GM19452 (cell line): ENCODE measurements around the gene ARID1A.
A peak's percentile ranks its signal among the peaks of the same experiment; 100 is the strongest.
"Not testable (repeated sequence)": the region's sequence is repeated elsewhere in the genome, so short reads cannot be mapped to it uniquely, and the experiment has no call there.

Experiments
- ATAC-seq: cut with Tn5 transposase; IDR thresholded peaks from one replicate; pipeline ENCODE4 v1.9.1; 2021; ENCODE audit not compliant: unreplicated experiment

Gene ARID1A

DNA sequence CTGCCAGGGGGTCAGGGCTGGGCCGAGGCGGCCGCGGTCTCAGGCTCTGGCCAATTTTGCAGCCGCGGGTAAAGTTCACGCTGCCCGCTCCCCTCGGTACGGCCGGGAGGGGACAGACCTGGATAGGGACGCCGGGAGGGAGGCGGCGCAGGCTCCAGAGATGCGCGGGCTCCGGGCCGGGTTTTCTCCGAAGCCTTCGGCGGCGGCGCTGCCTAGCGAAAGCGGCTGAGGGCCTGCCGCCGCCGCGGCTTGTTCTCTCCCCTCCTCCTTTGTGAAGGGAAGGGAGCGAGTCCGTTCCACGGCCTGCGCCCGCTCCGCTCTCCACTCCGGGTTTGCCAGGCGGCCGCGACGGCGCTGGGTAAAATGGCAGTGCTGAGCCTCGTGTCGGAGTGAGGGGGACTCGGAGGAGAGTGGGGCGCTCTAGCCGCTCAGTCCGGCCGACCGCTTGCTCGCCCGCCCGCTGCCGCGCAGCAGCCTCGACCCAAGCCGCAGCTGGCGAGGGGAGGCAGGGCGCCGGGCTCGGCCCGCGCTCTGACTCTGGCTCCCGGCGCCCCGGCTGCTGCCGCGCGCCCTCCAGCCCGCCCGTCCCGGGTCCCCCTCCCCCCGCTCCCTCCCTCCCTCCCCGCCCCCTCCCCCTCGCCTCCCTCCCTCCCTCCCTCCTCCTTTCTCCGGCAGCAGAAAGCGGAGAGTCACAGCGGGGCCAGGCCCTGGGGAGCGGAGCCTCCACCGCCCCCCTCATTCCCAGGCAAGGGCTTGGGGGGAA lies at the start of gene ARID1A:
Gene ARID1A, plus strand, starts transcription at position 660 of the 763 bp plus-strand sequence. CDS start 389 bp downstream, outside the sequence.
- ATAC-seq, result peak; percentile 47

DNA sequence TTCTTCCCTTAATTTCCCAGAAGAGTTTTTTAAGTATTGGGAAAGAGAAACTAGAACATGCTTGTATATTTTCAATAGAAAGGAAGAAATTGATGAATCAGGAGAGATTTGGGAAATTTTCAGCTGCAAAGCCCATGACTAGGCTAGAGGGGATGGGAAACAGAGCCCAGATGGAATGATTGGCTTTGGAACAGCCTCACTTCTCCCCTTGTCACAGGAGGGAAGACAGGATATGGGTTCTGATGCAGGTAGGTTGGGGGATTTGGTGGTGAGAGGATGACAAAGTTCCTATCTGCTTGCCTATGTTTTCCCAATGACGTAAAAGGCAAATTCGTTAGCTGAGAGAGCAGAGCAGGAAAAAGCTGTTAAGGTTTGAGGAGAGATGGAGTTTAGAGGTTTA lies 31.0 kb upstream of the ARID1A start:
- ATAC-seq, result no peak

DNA sequence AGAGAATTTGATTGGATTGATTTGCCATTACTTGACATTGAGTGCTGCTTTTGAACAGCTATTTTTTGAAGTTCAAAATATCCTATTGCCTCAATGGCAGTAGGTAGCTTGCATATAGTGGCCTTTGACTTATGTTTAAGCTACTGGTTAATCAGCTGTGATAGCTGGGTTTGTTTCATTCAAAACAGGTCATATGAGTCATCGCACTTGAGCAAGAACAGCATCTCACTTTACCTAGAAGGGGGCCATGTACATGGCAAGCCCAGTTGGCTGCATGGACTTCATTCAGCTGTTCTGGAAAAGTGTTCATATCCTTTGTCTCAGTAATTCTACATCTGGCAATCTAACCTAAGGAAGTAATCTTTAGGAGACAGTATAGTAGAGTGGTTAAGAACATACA lies 29.0 kb upstream of the ARID1A start:
- no peak for ATAC-seq

DNA sequence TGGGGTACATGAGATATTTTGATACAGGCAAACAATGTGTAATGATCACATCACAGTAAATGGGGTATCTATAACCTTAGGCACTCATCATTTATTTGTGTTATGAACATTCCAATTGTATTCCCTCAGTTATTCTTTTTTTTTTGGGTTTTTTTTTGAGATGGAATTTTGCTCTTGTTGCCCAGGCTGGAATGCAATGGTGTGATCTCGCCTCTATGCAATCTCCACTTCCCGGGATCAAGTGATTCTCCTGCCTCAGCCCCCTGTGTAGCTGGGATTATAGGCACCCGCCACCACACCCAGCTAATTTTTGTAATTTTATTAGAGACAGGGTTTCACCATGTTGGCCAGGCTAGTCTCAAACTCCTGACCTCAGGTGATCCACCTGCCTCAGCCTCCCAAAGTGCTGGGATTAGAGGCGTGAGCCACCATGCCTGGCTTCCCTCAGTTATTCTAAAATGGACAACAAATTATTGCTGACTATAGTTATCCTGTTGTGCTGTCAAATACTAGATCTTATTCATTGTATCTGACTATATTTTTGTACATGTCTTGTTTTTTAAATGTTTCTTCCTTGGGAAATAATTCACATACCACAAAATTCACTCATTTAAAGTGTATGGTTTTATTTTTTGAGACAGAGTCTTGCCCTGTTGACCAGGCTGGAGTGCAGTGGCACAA lies 27.6 kb upstream of the ARID1A start:
- not testable (repeated sequence) for ATAC-seq

DNA sequence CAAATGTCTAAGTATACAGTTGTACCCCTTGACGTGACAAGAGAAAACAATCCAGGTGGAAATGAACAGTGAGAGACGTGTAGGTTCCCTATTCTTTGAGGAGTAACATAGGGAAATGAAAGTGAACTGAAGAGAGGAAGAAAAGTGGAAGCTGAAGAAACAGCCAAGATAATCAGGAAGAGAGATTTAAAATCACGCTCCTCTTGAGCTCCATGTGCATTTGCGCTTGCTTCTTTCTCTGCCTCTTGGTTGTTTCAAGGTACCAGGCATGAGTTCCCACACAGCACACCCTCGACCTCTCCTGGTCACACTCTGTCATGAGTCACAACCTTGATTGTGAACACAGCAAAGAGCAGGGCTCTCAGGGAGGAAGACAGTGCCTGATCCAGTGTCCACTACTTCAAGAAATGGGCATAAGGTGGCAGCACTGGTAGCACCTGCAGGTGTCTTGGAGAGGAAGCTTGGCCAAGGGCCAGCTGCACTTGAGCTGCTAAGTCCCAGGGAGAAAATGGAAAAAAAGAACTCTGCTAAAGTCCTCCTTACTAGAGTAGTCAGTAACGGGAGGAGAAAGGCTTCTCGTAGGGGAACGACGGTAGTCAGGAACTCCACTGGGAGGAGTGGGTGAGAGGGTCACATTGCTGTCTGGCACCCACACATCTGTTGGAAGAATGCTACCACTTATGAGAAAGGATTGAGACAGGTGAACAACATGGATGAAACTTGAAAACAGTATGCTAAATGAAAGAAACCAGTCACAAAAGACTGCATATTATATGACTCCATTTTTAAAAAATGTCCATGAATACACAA lies 18.3 kb upstream of the ARID1A start:
- ATAC-seq, result no peak

DNA sequence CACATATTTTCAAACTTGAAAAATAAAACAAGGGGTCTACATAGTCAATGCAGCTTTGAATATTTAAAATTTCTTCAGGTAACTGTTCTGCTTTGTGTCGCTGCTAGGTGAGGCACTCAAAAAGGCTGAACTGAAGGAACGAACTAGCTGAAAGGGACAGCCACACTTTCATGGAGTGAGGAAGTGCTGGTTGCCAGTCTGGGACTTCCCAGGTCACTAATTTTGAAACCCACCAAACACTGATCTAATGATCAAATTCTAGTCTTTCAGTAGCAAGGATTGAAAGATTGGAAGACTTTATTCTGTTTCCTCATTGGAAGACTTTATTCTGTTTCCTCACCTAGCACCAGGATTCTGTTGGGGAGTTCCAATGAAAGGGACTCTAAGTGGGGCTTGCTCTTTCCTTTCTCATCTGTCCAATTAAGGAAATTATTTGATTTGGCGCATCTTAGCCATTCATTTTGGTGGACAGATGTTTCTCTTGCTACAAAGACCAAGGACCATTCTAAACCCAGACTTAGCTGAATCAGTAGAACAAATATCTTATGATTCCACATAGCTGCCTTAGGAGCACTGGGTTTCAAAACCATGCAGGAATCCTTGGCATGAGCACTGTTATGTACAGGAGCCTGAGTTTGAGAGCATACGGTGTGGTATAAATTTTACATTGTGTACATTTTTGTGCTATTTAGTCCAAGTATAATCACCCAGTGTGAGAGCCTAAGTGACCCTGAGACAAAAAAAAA lies 10.9 kb upstream of the ARID1A start:
- ATAC-seq, result no peak

DNA sequence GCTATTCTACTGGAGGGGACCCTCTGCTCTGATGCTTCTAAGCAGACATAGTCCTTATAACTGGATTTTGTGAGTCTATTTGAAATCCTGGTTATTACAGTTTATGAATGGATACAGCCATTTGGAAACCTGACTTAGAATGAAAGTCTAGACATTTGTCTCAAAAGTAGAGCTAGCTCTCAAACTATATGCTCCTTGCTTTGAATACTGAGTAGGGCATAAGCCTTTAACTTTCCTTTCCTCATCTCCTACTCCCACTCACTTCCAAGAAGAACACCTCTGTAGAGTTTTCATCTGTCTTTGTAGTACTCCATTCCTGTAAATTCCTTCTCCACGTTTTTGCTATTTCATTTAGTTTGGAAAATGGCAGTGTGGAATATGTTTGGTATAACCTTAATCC lies 9.0 kb upstream of the ARID1A start:
- ATAC-seq, result no peak

DNA sequence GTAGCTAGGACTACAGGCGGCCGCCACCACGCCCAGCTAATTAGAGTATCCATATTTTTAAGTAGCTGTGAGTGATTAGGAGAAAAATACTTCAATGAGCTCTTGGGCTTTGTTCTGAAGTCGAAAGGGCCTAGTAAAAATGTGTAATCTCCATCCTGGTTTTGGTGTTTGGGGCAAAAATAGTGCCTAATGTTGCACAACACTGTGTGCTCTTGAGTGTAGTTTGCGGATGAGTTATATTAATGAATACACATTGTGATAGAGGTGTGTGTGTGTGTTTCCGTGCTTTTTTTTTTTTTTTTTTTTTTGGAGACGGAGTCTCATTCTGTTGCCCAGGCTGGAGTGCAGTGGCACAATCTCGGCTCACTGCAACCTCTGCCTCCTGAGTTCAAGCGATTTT lies 6.3 kb upstream of the ARID1A start:
- no peak for ATAC-seq

DNA sequence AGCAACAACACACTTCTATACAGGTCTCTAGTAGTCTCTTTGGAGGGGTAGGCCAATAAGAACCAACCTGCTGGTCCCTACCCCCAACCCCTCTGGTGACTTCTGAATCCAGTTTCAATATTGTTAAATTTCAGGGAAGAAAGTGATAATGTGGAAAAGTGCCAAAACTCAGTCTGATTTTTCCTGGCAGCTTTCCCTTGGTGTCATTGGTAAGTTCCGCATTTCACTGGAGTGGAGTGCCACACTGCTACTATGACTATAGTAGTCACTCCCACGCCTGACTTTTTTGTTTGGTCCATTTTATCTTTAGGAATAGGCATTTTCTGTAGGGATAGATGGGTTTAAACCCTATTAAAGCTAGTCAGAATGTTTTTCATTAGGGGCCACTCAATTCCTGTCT lies 5.7 kb upstream of the ARID1A start:
- ATAC-seq, result no peak

DNA sequence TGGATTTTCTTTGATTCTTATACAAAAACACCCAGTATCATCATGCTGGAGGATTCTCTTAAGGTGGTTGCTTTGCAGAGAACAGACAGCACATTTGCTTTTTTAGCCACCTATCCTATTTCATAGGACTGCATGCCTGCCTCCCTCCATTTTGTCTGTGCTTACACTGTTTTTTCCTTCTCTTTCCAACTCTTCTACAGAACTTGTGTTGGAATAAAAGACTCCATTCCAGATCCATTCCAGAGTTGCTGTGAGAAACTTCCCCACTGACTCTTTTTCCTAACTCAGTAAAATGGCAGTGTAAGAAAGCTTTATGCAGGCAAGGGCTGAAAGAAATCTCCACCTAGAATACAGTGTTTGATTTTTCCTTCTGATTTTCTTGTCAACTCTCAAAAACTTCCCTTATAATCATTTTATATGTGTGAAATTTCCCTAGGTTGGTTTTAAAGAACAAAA lies 5.2 kb upstream of the ARID1A start:
- no peak for ATAC-seq

DNA sequence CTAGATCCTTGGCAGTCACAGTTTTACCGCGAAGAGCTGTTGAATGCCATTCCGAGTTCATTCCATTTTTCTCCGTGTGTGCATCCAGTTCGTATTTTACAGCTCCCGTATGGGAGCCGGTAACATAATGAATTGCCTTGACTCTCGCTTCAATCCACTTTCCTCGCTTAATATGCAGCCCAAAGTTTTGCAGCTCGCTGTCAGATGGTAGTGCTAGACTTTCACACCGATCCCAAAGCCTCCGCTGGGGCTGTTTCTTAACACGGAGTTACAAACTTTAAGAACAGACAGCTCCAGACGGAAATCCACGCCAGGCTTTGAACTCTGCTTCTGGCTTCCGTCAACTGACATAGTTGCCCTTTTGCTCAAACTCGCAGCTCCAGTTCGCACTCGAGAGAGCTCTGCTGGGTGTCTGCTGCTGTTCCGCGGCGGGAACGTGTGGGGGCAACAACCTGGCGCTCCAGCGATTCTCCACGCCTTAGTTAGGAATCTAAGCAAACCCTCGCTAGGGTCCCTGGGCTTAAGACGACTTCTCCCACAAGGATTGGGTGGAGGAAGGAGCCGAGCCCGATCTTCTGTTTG lies 3.5 kb upstream of the ARID1A start:
- ATAC-seq, result no peak

DNA sequence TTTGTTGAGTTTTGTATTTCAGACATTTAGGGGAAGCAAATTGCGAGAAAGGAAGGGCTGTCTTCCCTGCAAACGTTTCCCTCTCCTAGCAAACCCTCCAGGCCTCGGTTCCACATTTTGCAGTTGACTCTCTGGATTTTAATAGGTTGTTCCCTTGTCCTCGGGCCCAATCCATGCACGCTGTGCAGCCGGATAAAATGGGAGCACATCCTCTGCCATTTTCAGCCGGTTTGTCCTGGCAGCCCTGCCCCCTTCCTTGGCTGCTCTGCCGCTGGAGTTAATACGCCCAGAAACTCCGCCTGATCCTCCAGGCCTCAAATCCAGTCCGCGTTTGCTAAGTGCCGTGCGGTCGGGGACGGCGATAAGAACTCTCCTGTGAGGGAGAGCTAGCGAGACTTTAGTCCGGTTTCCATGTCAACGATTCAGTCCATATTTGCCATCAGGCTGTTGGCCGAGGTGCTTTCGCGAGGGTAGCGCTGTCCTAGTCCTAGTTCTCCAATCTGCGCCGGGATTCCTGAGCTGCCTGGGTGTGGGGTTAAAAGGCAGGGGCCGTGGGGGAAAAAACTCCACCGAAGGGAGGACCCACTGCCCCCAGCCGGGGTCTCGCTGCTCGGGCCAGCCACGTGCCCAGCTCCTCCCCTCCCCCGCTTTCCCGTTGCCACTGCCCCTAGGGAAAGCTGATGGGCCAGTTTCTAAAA lies 2.9 kb upstream of the ARID1A start:
- ATAC-seq, result no peak

DNA sequence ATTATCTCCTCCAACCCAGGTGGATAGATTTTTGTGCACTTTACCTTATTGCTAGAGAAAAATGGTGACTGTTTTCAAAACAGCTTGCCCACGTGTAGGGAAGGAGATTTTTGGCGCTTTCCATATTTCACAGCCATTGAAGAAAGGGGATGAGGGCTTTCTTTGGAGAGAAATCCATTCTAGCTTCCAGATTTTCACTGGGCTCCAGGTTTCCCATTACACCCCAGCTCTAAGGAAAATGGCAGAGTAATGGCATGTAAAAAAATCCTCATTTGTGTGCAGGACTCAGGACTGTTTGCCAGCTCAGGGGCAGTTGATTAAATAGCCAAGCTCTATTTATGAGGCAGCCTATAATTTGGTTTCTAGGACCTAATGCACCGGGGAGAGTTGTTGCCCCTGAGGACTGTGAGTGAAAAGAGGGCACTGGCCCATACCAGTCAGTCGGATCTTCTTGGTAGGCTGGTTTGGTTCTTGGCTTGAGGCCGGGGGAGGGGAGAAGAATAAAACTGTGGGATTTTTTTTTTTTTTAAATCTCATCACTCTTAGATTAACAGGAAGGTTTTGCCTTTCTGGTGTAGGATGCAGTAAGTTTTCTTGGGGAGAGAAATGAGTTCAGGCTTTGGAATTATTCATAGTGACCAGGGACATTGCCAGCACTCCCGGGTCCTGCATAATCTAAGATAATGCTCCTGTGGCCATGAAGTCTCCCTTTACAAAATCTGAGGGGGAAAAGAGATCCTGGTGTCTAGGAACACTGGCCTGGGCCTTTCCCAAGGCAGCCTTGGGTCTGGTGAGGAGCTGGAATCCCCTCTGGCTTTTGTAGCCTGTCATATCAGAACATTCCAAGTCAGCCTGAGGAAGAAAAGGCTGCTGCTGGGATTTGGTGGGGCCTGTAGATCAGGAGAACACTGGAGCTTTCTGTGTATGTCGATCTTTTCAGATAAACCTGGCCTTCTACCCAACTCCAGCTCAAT lies 1.9 kb upstream of the ARID1A start:
- ATAC-seq, result no peak

DNA sequence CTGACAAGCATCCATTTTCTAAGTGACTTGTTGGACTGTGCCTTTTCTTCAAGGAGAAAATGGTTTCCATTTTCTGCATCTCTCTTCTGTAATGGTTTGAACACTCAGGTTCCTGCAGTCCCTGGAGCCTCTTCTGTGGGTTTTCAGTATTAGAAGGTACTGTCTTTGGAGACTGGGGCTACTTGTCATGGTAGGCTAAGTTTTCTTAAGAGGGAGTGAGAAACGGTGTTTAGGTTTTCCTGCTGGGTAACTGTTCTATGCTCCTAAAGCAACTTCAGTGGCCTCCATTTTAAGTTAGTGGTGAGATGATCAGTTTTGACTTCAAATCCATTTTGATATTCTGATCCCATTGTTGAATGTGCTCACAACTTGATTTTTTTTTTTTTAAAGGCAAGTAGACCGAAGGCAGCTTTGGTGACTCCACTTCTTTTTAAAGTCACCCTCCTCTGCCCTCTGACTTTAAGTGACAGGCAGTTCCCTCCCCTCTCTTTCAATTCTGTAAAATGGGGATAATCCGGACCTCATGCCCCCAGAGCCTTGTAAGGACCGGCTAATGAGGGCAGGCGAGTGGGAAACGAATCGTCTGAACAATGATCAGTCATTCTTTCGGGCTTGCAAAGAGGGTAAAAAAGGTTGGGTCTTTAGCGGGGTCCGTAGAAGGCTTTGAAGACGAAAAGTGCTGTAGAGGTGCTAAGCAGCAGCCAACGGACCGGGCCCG lies 1.0 kb upstream of the ARID1A start:
- no peak for ATAC-seq

DNA sequence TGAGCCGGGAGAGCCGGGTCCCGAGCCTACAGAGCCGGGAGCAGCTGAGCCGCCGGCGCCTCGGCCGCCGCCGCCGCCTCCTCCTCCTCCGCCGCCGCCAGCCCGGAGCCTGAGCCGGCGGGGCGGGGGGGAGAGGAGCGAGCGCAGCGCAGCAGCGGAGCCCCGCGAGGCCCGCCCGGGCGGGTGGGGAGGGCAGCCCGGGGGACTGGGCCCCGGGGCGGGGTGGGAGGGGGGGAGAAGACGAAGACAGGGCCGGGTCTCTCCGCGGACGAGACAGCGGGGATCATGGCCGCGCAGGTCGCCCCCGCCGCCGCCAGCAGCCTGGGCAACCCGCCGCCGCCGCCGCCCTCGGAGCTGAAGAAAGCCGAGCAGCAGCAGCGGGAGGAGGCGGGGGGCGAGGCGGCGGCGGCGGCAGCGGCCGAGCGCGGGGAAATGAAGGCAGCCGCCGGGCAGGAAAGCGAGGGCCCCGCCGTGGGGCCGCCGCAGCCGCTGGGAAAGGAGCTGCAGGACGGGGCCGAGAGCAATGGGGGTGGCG lies 371 bp downstream of the ARID1A start:
- no peak for ATAC-seq

DNA sequence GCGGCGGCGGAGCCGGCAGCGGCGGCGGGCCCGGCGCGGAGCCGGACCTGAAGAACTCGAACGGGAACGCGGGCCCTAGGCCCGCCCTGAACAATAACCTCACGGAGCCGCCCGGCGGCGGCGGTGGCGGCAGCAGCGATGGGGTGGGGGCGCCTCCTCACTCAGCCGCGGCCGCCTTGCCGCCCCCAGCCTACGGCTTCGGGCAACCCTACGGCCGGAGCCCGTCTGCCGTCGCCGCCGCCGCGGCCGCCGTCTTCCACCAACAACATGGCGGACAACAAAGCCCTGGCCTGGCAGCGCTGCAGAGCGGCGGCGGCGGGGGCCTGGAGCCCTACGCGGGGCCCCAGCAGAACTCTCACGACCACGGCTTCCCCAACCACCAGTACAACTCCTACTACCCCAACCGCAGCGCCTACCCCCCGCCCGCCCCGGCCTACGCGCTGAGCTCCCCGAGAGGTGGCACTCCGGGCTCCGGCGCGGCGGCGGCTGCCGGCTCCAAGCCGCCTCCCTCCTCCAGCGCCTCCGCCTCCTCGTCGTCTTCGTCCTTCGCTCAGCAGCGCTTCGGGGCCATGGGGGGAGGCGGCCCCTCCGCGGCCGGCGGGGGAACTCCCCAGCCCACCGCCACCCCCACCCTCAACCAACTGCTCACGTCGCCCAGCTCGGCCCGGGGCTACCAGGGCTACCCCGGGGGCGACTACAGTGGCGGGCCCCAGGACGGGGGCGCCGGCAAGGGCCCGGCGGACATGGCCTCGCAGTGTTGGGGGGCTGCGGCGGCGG lies 1.0 kb downstream of the ARID1A start:
- ATAC-seq, result no peak

DNA sequence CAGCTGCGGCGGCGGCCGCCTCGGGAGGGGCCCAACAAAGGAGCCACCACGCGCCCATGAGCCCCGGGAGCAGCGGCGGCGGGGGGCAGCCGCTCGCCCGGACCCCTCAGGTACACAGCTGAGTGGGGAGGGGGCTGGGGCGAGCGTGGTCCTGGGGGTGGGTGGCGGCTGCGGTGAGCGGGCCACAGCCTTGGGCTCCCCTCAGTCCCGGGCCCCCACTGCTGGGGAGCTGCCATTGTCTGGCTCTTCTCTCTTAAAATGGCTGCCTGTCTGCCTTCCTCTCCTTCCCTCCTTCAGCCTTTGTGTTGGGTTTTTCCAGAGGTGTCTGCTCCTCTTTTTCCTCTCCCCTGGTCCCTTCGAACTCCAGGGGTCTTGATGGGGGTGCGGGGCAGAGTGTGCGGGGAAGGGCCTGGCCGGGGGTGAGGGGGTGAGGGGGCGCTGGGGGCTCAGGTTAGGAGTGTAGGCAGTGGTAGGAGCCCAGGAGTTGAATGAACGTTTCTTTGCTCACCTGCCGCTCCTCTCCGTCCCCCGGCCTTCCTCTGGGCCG lies 1.7 kb downstream of the ARID1A start:
- no peak for ATAC-seq
